ENCODE data around the gene PRKAG2. TPM values are rescaled to one million over a fixed set of nuclear protein-coding genes. Genes with fewer than 3 reads are reported as not detected.

The PRKAG2 gene
- total RNA-seq, 1 donor from 2014 or later, result 25.4 TPM

GRCh38 chr7:151719031-151719896 lies 157.7 kb downstream of the PRKAG2 start:
- DNase-seq (ENCODE audit: extremely low read depth, low read depth, low spot score), result no peak

GRCh38 chr7:151717918-151718317 lies 159.0 kb downstream of the PRKAG2 start:
- DNase-seq (ENCODE audit: extremely low read depth, low read depth, low spot score), result no peak

GRCh38 chr7:151717415-151717814 lies 159.5 kb downstream of the PRKAG2 start:
- no peak for DNase-seq (ENCODE audit: extremely low read depth, low read depth, low spot score)

GRCh38 chr7:151716323-151716722 lies 160.6 kb downstream of the PRKAG2 start:
- no peak for DNase-seq (ENCODE audit: extremely low read depth, low read depth, low spot score)

GRCh38 chr7:151715666-151716315 lies 161.1 kb downstream of the PRKAG2 start:
- DNase-seq (ENCODE audit: extremely low read depth, low read depth, low spot score), result no peak

GRCh38 chr7:151714201-151714600 lies 162.7 kb downstream of the PRKAG2 start:
- no peak for DNase-seq (ENCODE audit: extremely low read depth, low read depth, low spot score)

GRCh38 chr7:151712810-151713125 lies 164.1 kb downstream of the PRKAG2 start:
- no peak for DNase-seq (ENCODE audit: extremely low read depth, low read depth, low spot score)

- no peak for DNase-seq (ENCODE audit: extremely low read depth, low read depth, low spot score)
These were observed 164.8 kb downstream of the PRKAG2 start for GRCh38 chr7:151711906-151712809.

- DNase-seq (ENCODE audit: extremely low read depth, low read depth, low spot score), result no peak
These were observed 165.5 kb downstream of the PRKAG2 start for GRCh38 chr7:151711435-151711872.

- no peak for DNase-seq (ENCODE audit: extremely low read depth, low read depth, low spot score)
These were observed 166.1 kb downstream of the PRKAG2 start for GRCh38 chr7:151710646-151711434.

GRCh38 chr7:151710121-151710640 lies 166.7 kb downstream of the PRKAG2 start:
- no peak for DNase-seq (ENCODE audit: extremely low read depth, low read depth, low spot score)

- no peak for DNase-seq (ENCODE audit: extremely low read depth, low read depth, low spot score)
These were observed 167.5 kb downstream of the PRKAG2 start for GRCh38 chr7:151709141-151710038.

GRCh38 chr7:151708610-151709009 lies 168.3 kb downstream of the PRKAG2 start:
- no peak for DNase-seq (ENCODE audit: extremely low read depth, low read depth, low spot score)

- DNase-seq (ENCODE audit: extremely low read depth, low read depth, low spot score), result no peak
These were observed 169.2 kb downstream of the PRKAG2 start for GRCh38 chr7:151707757-151708156.

GRCh38 chr7:151707105-151707469 lies 169.8 kb downstream of the PRKAG2 start:
- DNase-seq (ENCODE audit: extremely low read depth, low read depth, low spot score), result no peak

GRCh38 chr7:151706277-151707104 lies 170.4 kb downstream of the PRKAG2 start:
- no peak for DNase-seq (ENCODE audit: extremely low read depth, low read depth, low spot score)

GRCh38 chr7:151705636-151706276 lies 171.2 kb downstream of the PRKAG2 start:
- no peak for DNase-seq (ENCODE audit: extremely low read depth, low read depth, low spot score)

Data from glomerular endothelial cell (primary cell).